Spleen (tissue), 7 donors: Measurements from ENCODE around the gene ANKS1B.

ENCODE experiments used
- POLR2A ChIP-seq, 3 donors: fragments of 450-650 bp; IDR thresholded peaks; one replicate each; pipeline ENCODE4 v1.5.1; 2017; ENCODE audit warnings: antibody characterized with exemption in 3 of 3, mild to moderate bottlenecking in 1 of 3
- POLR2AphosphoS5 ChIP-seq, 3 donors: sonication (generic); formaldehyde crosslinking; IDR thresholded peaks; one replicate each; pipeline ENCODE4 v1.5.1; 2017; ENCODE audit warnings: antibody characterized with exemption in 3 of 3
- TF ChIP-seq, protein P1 (sequence below), 11 experiments: fragments of 200-600 bp in 7 of 11; fragments of 450-650 bp in 4 of 11; sonication (generic) in 4 of 11; IDR thresholded peaks in 8 of 11; conservative IDR thresholded peaks in 3 of 11; 1 replicate in 7 of 11; 2 replicates in 4 of 11; pipeline versions ENCODE4 v1.4.0 to v1.8.0; 2016 to 2021; ENCODE audit warnings: antibody characterized with exemption in 11 of 11, inconsistent platforms in 4 of 11, mild to moderate bottlenecking in 1 of 11
- donor health status: DM: no; HTN: no; CAD: no; lungs with moderate emphysema.
- donor health status: DM: no; HTN: no; CAD: no.
- donor health status: DM: no; HTN: no; CAD: no.

DNA sequence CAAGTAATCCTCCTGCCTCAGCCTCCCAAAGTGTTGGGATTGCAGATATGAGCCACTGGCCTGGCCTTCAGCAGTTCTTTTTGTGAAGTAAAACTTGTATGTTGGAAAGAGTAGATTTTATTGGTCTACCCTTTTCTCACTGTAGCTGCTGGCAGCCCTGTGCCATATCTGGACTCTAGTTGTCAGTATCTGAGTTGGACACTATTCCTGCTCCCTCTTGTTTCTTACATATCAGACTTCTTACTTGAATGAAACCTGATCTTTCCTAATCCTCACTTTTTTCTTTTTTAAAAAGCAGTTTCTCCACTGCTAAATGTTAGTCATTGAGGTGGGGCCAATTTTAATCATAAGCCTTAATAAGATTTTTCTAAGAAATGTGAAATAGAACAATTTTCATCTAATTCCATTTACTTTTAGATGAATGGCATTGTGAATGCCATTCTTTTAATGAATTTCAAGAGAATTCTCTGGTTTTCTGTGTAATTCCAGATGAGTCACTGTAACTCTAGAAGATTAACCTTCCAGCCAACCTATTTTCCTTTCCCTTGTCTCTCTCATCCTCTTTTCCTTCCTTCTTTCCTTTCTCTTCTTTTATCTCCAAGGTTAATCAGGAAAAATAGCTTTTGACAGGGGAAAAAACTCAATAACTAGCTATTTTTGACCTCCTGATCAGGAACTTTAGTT, 1250.9 kb downstream of the ANKS1B start:
- no peak for TF ChIP-seq POLR2A (IDR thresholded peaks at IDR 0.05)
- TF ChIP-seq, protein P1, sequence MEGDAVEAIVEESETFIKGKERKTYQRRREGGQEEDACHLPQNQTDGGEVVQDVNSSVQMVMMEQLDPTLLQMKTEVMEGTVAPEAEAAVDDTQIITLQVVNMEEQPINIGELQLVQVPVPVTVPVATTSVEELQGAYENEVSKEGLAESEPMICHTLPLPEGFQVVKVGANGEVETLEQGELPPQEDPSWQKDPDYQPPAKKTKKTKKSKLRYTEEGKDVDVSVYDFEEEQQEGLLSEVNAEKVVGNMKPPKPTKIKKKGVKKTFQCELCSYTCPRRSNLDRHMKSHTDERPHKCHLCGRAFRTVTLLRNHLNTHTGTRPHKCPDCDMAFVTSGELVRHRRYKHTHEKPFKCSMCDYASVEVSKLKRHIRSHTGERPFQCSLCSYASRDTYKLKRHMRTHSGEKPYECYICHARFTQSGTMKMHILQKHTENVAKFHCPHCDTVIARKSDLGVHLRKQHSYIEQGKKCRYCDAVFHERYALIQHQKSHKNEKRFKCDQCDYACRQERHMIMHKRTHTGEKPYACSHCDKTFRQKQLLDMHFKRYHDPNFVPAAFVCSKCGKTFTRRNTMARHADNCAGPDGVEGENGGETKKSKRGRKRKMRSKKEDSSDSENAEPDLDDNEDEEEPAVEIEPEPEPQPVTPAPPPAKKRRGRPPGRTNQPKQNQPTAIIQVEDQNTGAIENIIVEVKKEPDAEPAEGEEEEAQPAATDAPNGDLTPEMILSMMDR (IDR thresholded peaks at IDR 0.05 in 8 of 11, conservative IDR thresholded peaks at IDR 0.05 in 3 of 11), result no peak
- TF ChIP-seq POLR2AphosphoS5 (IDR thresholded peaks at IDR 0.05), result no peak
